Measurements from ENCODE around the gene MRPL52.

MRPL52 gene

GRCh38 chr14:22830443-22831010, 840 bp downstream of the MRPL52 start:
- peak overlapping the region; percentile 85 for H3K27ac ChIP-seq (replicated peaks)
- TF ChIP-seq POLR2AphosphoS5 (IDR thresholded peaks at IDR 0.05; ENCODE audit: low read depth) (no peak), REST (IDR thresholded peaks at IDR 0.05; ENCODE audit: insufficient replicate concordance, low read depth) (no peak), GABPA (IDR thresholded peaks at IDR 0.05; ENCODE audit: low read depth) (no peak), SPI1 (IDR thresholded peaks at IDR 0.05; ENCODE audit: borderline replicate concordance, low read depth) (no peak), CTCF (IDR thresholded peaks at IDR 0.05; ENCODE audit: insufficient read depth, low read length) (no peak)

GRCh38 chr14:22835505-22835904, 5.8 kb downstream of the MRPL52 start:
- Histone ChIP-seq H3K27ac (replicated peaks) (no peak overlapping the region), H3K4me3 (replicated peaks; ENCODE audit: insufficient read depth, low read length) (no peak overlapping the region), H3K27me3 (ENCODE audit: insufficient read depth, poor library complexity, severe bottlenecking) (no peaks in the 10 kb centered on the region)
- no peak for DNase-seq (ENCODE audit: low read depth in 1 of 2, low spot score in 1 of 2)
- TF ChIP-seq POLR2AphosphoS5 (IDR thresholded peaks at IDR 0.05; ENCODE audit: low read depth) (no peak), REST (IDR thresholded peaks at IDR 0.05; ENCODE audit: insufficient replicate concordance, low read depth) (no peak), SPI1 (IDR thresholded peaks at IDR 0.05; ENCODE audit: borderline replicate concordance, low read depth) (no peak), CTCF (IDR thresholded peaks at IDR 0.05; ENCODE audit: insufficient read depth, low read length) (no peak), GABPA (IDR thresholded peaks at IDR 0.05; ENCODE audit: low read depth) (no peak)

More at GRCh38 chr14:22830443-22831010, 840 bp downstream of the MRPL52 start:
- no peak for DNase-seq (ENCODE audit: low read depth in 1 of 2, low spot score in 1 of 2)
- Histone ChIP-seq H3K27me3 (ENCODE audit: insufficient read depth, poor library complexity, severe bottlenecking) (no peaks in the 10 kb centered on the region), H3K4me3 (replicated peaks; ENCODE audit: insufficient read depth, low read length) (peak overlapping the region; percentile 95)

- H3K27me3 ChIP-seq (ENCODE audit: insufficient read depth, poor library complexity, severe bottlenecking): no peaks in the 10 kb centered on the region
- H3K4me3 ChIP-seq (replicated peaks; ENCODE audit: insufficient read depth, low read length): peak within 1 kb of the TSS; percentile 11
- peak within 1 kb of the TSS; percentile 8; the same call in 1 of the 2 replicates for H3K27ac ChIP-seq (replicated peaks)
- TF ChIP-seq GABPA (IDR thresholded peaks at IDR 0.05; ENCODE audit: low read depth) (no peak), POLR2AphosphoS5 (IDR thresholded peaks at IDR 0.05; ENCODE audit: low read depth) (peak; percentile 42)
- DNase-seq (ENCODE audit: low read depth in 1 of 2, low spot score in 1 of 2): no peak
These were observed 6.8 kb downstream of the MRPL52 start, which contains the start of gene MMP14 for GRCh38 chr14:22836301-22837113. Gene MMP14, plus strand, starts transcription at chr14:22836585. Its CDS starts 233 bp downstream, at chr14:22836818.

GRCh38 chr14:22837114-22837749, 7.5 kb downstream of the MRPL52 start:
- no peak for DNase-seq (ENCODE audit: low read depth in 1 of 2, low spot score in 1 of 2)
- no peaks in the 10 kb centered on the region for H3K27me3 ChIP-seq (ENCODE audit: insufficient read depth, poor library complexity, severe bottlenecking)
- peak overlapping the region; percentile 11 for H3K4me3 ChIP-seq (replicated peaks; ENCODE audit: insufficient read depth, low read length)
- TF ChIP-seq REST (IDR thresholded peaks at IDR 0.05; ENCODE audit: insufficient replicate concordance, low read depth): no peak
- TF ChIP-seq CTCF (IDR thresholded peaks at IDR 0.05; ENCODE audit: insufficient read depth, low read length): no peak
- no peak for TF ChIP-seq SPI1 (IDR thresholded peaks at IDR 0.05; ENCODE audit: borderline replicate concordance, low read depth)
- no peak for TF ChIP-seq GABPA (IDR thresholded peaks at IDR 0.05; ENCODE audit: low read depth)
- TF ChIP-seq POLR2AphosphoS5 (IDR thresholded peaks at IDR 0.05; ENCODE audit: low read depth): no peak
- H3K27ac ChIP-seq (replicated peaks): no peak overlapping the region
